ENCODE measurements around the gene CD180.
A peak's percentile ranks its signal among the peaks of the same experiment; 100 is the strongest.

The CD180 gene

DNA sequence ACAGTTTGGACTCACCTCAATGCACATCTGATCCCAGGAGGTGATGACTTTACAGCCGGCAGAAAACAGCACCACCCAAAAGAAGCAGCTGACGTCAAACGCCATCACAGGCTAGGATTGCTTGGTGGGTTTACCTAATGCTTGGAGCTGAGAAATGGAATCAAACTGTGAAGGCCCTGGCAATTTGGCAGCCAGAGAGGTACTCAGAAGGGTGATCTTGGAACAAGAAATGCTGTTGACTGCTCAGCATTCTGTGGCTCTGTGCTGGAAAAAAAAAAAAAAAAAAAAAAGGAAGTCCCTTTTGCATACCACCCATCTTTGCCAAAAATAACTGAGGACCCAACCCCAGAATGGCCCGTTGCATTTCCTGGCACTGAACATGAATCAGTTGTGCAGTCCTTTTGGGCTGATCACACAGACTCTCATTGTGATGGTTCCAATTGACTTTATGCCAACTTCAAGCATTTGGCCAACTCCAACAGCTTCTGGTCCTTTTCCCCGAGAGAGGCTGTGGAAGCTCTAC is at the start of gene CD180:
TSS of gene CD180 (minus strand) at position 263 of the 523 bp plus-strand sequence. CDS start at position 105, 158 bp downstream.
- peak; percentile 18 for DNase-seq

- peak; percentile 27 for DNase-seq
These were observed 49.5 kb upstream of the CD180 start for GRCh38 chr5:67246108-67246507.

DNA sequence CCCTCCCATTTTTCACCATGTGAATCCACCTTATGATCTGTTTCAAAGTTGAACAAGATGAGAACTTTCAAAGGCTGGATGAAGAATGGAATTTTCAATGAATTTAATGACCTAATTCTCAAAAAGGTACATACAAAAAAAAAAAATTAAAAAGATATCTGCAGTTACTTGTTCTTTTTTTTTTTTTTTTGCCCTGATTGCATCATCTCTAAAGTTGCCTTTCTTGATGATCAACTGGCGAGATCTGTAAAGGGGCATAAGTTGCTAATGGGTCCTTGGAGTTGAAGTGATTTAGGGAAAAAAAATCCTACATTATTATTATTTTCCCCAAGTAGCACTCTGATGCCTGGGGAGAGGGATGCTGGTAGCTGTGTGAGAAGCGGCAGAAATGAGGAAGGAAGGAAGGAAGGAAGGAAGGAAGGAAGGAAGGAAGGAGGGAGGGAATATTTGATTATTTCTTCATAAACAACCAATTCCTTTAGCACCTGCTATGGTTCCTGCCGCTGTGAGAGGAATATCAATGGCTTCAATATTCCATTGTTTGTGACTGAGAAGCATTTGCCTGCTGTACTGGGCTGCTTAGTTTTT is 48.8 kb upstream of the CD180 start:
- DNase-seq: no peak

GRCh38 chr5:67244345-67244793 is 47.8 kb upstream of the CD180 start:
- DNase-seq: no peak

DNA sequence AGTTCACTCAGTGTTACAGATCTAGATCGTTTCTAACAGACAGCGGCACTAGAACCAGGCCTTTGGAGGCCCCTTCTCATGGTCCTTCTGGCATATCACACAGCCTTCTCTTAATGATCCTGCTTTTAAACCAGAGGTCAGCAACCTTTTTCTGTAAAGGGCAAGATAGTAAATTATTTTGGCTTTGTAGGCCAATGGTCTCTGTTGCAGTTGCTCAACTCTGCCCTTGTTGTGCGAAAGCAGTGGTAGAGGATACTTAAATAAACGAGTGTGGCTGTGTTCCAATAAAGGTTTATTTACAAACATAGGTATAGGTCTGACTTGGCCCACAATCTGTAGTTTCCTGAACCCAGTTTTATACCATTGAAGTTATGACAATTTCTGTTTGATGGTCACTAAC is 47.3 kb upstream of the CD180 start:
- no peak for DNase-seq

GRCh38 chr5:67243349-67243748 is 46.8 kb upstream of the CD180 start:
- DNase-seq: no peak

- DNase-seq: no peak
These were observed 44.7 kb upstream of the CD180 start for GRCh38 chr5:67241326-67241725.

- no peak for DNase-seq
These were observed 44.2 kb upstream of the CD180 start for GRCh38 chr5:67240846-67241245.

DNA sequence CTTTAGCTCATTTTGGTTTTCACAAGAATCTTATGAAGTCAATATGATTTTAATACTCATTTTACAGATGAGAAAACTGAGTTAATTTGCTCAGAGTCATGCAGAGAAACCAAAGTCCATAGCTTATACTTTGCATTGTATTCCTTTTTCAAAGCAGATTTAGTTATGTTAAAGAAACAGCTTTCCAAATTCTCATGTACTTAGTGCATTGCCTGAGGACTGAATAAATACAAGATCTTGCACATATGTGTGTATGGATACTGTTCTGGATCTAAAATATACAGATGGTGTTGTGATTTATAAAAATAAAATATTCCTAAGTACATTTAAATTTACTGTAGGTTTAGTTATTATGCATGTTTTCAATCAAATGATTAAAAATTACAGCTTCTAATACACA is 43.5 kb upstream of the CD180 start:
- DNase-seq: no peak

- no peak for DNase-seq
These were observed 41.6 kb upstream of the CD180 start for GRCh38 chr5:67238191-67238590.

- DNase-seq: no peak
These were observed 39.0 kb upstream of the CD180 start for GRCh38 chr5:67235399-67236110.

GRCh38 chr5:67234671-67235176 is 38.1 kb upstream of the CD180 start:
- peak; percentile 23 for DNase-seq

GRCh38 chr5:67233075-67233474 is 36.5 kb upstream of the CD180 start:
- no peak for DNase-seq

DNA sequence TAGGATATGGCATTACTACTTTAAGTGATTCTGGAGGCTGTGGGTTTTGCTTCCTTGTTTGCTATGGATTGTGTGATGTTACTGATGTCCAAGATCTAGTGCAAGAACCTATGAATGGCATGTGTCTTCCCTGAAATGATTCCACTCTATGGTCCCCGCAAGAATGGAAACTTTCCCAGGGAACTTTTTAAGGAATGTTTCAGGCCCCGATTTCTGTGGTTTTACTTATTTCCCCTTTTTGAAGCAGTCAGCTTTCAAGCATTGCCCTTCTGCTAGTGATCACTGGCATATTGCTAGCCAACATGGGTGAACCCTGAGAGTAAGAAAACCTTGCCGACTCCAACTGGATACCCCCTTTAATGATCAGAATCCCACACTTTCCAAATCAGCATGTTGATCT is 26.6 kb upstream of the CD180 start:
- no peak for DNase-seq

DNA sequence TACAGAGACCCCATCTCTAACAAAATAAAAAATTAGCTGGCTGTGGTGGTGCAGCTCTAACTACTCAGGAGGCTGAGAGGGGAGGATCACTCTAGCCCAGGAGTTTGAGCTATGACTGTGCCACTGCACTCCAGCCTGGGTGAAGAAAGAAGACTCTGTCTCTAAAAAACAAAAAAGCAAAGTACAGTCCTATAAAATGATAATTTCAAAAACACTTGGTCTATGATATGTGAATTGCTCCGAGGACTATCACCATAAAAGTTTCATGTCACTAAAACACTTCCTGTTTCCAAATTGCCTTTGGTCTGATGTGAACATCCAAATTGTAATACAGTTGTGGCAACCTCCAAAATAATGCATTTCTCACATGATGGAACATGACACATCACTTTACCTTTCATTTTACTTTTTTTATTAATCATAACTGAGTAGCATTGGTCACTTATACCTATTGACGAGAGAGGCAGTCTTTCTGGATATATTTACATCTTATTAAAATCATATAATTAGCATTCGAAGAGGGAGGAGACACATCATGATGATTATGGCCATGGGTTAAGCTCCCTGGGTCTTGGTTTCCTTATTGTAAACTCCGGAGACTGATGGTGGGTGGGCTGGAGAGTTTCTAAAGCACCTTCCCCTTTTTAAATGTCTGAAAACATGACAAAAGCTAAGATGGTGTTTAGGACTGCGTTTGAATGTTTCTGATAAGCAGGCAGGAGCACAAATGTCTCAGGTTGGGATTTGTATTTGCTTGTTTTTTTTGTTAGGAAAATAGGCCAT is 25.8 kb upstream of the CD180 start:
- no peak for DNase-seq

DNA sequence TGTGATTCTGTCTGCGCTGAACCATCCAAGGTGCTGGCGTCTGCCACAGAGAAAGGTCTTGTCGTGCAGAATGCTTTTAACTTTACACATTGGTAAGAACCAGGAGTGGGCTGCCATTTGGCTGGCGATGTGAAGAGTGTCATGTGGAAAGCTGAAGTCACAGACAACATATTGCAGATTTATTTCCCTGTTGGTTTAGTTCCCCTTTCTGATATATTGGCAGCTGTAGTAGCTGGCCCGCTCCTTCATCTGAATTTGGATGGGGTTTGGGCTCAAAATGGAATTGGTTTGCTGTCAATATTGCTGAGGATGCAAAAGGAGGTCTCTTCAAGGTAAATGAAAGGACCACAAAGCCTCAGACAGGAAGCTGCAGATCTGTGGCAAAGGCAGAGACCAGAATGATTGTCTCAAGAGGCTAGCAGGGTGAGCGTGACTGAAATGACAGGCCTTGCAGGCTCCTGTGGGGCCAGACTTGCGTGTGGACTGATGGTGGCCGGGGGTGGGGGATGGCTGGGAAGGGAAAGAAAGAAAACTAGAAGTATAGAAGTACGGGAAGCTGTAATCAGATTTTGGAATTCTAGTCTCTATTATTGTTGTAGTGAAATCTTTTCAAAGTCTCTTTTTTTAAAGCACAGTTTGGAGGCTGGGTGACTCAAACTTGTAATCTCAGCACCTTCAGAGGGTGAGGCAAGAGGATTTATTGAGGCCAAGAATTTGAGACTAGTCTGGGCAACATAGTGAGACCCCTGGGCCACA is 25.1 kb upstream of the CD180 start:
- DNase-seq: no peak

DNA sequence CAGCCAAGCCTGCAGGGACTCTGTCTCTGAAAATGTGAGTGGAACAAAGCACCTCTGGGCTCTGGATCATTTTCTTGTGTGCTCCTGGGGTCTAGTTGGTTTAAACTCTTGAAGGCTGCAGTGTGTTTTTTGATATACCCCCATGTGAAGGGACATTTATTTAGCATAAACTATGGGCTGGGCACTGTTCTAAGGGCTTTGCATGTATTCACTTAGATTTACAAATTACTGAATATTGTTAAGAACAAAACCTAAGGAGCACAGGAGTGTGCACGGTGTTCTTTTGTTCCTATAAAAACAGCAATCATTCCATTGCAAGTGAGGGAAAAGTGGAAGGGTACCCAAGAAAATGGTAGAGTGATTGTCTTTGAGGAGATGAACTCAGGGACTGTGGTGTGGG is 20.0 kb upstream of the CD180 start:
- DNase-seq: no peak

GRCh38 chr5:67215519-67216471 is 19.2 kb upstream of the CD180 start:
- DNase-seq: peak; percentile 64

- DNase-seq: no peak
These were observed 18.3 kb upstream of the CD180 start for GRCh38 chr5:67214707-67215447.

DNA sequence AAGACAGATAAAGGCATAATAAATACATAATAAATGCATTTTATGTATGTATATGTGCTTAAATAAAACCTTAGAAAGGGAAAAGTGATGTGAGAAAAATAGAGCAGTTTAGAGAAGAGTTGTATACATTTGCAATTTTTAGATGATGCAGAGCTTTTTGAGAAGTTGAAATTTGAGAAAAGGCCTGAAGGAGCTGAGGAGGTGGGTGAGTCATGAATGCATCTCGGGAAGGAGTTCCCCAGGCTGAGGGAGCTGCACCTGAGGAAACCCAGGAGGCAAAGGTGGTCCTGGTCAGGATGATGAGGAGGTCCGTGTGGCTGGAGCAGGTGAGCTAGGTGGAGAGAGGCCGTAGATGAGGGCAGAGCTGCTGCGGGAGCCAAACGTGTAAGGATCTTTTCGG is 17.4 kb upstream of the CD180 start:
- DNase-seq: no peak

DNA sequence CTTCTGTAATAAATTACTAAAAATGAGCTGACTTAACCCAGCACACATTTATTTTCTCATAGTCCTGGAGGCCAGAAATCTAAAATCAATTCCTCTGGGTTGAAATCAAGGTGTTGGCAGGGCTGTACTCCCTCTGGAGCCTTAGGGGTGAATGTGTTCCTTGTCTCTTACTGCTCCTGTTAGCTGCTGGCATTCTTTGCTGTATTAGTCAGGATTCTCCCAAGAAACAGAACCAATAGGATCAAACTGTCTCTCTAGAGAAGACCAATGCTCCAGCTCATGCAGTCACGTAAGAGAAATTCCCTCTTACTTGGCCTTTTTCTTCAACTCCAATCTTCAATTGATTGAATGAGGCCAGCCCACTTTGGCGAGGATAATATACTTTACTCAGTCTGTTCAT is 15.3 kb upstream of the CD180 start:
- no peak for DNase-seq
